NCI-H2081 (cell line): ENCODE data around the gene CSNK1G3.

Experiments used
- DNase-seq, 2 experiments: peaks; one replicate each; lab custom pipeline; 2025; lab: John Stamatoyannopoulos, UW

CSNK1G3 gene

DNA sequence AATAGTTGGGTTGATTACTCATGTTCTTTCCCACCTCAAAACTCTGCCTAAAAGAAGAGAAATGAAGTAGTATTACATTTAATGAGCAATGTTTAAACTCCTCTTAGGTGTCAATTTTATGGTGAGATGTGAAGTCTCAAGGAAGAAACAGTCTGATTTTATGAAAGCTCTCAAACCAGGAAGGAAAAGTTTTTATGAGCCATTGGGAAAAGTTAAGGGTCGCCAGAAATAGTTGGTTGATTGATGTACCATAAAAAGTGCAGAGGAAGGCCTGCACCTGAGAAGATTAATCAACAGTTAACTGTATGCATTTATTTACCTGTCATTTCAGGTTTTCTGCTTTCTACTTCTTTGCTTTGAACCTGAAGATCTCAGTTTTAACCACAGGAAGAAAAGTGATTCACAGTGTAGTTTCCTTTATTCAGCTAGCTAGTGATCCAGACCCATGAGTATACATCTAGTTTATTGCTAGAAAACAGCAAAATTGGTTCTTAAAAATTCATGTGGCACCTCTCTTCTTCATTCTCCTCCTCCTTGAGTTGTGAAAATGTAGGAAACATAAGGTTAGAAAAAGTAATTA lies 133.1 kb downstream of the CSNK1G3 start:
- DNase-seq = no peak

DNA sequence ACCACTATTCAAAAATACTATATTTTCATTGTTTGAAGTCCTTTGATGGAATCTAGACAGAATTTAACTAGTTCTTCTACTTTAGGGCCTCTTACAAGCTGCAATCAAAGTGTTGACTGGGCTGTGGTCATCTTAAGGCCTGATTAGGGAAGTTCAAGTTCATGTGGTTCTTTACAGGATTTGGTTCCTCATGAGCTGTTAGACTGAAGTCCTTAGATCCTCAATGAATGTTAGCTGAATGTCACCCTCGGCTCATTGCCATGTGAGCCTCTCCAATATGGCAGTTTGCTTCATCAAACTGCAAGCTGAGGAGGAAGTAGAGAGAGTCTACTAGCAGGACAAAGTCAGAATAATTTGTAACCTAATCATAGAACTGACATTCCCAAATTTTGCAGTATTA lies 135.1 kb downstream of the CSNK1G3 start:
- no peak for DNase-seq

GRCh38 chr5:123651234-123651633 lies 139.3 kb downstream of the CSNK1G3 start:
- DNase-seq = no peak

GRCh38 chr5:123659011-123659410 lies 147.0 kb downstream of the CSNK1G3 start:
- no peak for DNase-seq

- DNase-seq = no peak
Measured at GRCh38 chr5:123659495-123659894, 147.5 kb downstream of the CSNK1G3 start.

DNA sequence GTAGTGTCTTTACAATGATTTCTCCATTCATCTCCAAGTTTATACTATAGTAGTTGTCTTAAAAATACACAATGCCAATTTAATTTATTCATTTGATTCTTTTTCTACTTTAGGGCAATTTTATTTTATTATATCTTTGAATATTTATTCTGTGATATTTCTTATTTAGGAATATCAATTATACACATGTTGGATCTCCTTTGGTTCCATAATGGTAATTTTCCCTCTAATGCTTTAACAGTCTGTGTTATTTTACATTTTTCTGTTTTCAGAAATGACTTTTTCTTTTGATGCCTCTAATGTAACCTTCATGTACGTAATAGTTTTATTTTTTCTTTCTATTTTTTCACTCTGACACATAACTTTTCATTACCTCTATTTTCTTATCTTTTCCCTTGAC lies 153.0 kb downstream of the CSNK1G3 start:
- DNase-seq = no peak

DNA sequence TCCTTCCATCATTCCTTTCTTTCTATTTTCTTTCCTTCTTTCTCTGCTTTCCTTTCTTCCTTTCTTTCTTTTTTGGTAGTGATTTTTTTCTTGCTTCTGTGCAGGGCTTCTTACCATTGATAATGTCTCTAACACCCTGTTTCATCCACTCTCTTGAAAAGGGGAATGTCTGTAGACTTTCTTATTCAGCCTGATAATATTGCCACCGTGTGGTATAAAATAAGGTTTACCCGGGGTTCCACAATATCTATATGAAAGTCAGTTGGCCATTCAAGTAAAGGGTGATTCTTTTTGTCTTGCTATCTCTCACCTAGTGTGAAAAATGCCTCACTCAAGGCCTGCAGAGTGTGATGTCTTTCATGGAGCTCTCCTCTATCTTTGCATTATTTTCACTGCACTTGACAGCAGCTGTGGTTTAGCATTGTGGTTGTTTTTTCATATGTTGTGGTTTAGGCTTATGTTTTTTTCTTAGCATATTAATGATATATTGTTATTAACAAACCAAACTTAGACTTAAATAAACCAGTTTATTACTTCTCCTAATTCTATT lies 153.9 kb downstream of the CSNK1G3 start:
- DNase-seq = no peak
